Measurements from ENCODE around the gene NTN1. TPM values are rescaled to one million over a fixed set of nuclear protein-coding genes. Genes with fewer than 3 reads are reported as not detected.

Gene NTN1
- total RNA-seq, 1 experiment from 2014 or later, result 17.7 TPM

DNA sequence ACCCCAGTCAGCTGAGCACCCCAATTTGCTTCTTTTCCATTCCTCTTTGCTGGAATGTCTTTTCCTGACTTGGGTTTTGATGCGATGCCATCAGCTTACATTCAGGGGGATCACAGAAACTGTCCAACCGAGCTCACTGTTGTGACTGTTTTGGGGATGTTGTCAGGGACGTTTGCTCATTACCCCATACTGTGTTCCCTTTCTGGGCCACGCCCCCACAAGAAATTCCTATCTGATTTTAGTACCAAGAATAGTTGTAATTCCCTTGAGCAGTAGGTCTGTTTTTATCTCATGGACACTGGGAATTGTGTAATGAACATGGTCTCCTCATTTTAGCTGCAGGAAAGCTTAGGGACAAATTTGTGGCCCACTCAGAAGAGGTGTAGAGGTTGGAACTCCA is 2.6 kb upstream of the NTN1 start:
- Histone ChIP-seq H3K9me3 (ENCODE audit: insufficient read depth, low read depth) (no peaks in the 10 kb centered on the region), H3K4me1 (replicated peaks; ENCODE audit: insufficient read depth) (peaks cover 17% of the 10 kb centered on the region), H3K9me2 (ENCODE audit: insufficient read depth) (no peaks in the 10 kb centered on the region), H3K27ac (no peak overlapping the region), H3K4me3 (no peak overlapping the region), H3K4me2 (no peak overlapping the region), H2AFZ (no peak overlapping the region), H4K20me1 (ENCODE audit: insufficient read depth) (no peaks in the 10 kb centered on the region), H3F3A (ENCODE audit: insufficient read depth, low read depth) (peaks cover 13% of the 10 kb centered on the region; the same call in 1 of the 2 replicates), H3K27me3 (ENCODE audit: insufficient read depth, low read depth) (no peaks in the 10 kb centered on the region), H3K36me3 (ENCODE audit: low read depth) (no peaks in the 10 kb centered on the region), H3K79me2 (ENCODE audit: low read depth) (no peaks in the 10 kb centered on the region)
- TF ChIP-seq CTCF (conservative IDR thresholded peaks at IDR 0.05), result no peak
- TF ChIP-seq EZH2 (IDR thresholded peaks at IDR 0.05; ENCODE audit: low read depth), result no peak
- intact Hi-C loops (cut with micrococcal nuclease; ENCODE audit: unreplicated experiment), result no loop called here
- DNase-seq, result no peak
- ChIA-PET CTCF (interaction anchor here (0.7 kb wide), 1 partner anchor 179 kb away, joined by 9 read pairs; no protein-coding TSS in a partner anchor), POLR2A (ENCODE audit: unreplicated experiment) (no interaction called here)
- BruUV-seq (replicated peaks), result no TSS peak

DNA sequence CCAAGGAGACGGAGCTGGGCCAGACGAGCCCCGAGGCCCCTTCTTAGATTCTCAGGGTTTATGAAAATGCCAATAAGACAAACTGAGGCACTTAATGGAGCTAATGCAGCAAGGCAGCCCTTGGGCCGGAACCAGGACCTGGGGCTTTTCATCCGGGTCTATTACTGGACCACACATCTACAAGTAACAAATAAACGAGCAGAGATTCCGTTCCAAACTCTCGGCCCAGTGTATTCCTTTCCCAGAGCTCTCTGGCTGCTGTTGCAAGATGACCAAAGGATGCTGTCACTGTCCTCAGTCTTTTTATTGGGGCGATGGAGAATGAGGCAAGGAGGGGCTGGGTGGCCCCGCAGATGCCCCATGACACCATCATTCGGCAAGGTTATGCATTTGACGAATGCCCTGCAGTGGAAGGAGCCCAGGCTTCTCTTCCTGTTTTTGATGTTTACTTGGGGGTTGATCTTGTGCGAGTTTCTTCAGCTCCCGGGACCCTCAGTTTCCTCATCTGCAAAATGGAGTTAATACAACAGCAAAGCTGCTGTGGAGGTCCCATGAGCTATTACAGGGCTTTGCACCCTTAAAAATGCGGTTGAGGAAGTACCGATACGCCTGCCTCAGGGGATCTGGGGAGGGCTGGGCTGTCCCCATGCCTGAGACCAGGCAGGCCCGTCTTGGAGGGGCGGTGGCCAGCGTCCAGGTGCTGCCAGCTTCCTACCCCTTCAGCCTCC is 1.1 kb upstream of the NTN1 start:
- H4K20me1 ChIP-seq (ENCODE audit: insufficient read depth), result no peaks in the 10 kb centered on the region
- TF ChIP-seq EZH2 (IDR thresholded peaks at IDR 0.05; ENCODE audit: low read depth), result no peak
- no peak for TF ChIP-seq CTCF (conservative IDR thresholded peaks at IDR 0.05)
- no peaks in the 10 kb centered on the region for H3K9me3 ChIP-seq (ENCODE audit: insufficient read depth, low read depth)
- BruUV-seq (replicated peaks), result no TSS peak
- no peak overlapping the region for H2AFZ ChIP-seq
- DNase-seq, result no peak
- H3K79me2 ChIP-seq (ENCODE audit: low read depth), result no peaks in the 10 kb centered on the region
- H3K4me2 ChIP-seq, result peak overlapping the region; percentile 54
- H3K27ac ChIP-seq, result no peak overlapping the region
- no peak overlapping the region; the same call in 1 of the 2 replicates for H3K4me3 ChIP-seq
- H3K9me2 ChIP-seq (ENCODE audit: insufficient read depth), result no peaks in the 10 kb centered on the region
- intact Hi-C loops (cut with micrococcal nuclease; ENCODE audit: unreplicated experiment), result loop anchor here (5.0 kb wide), 1 partner anchor 52 kb away; no protein-coding TSS in a partner anchor
- H3K4me1 ChIP-seq (replicated peaks; ENCODE audit: insufficient read depth), result peaks cover 17% of the 10 kb centered on the region
- POLR2A ChIA-PET (ENCODE audit: unreplicated experiment), result no interaction called here
- no peaks in the 10 kb centered on the region for H3K36me3 ChIP-seq (ENCODE audit: low read depth)
- peaks cover 13% of the 10 kb centered on the region; the same call in 1 of the 2 replicates for H3F3A ChIP-seq (ENCODE audit: insufficient read depth, low read depth)
- H3K27me3 ChIP-seq (ENCODE audit: insufficient read depth, low read depth), result no peaks in the 10 kb centered on the region
- CTCF ChIA-PET, result no interaction called here

GRCh38 chr17:9020824-9021157 is 519 bp upstream of the NTN1 start:
- CTCF ChIA-PET, result no interaction called here
- Histone ChIP-seq H3K36me3 (ENCODE audit: low read depth) (no peaks in the 10 kb centered on the region), H4K20me1 (ENCODE audit: insufficient read depth) (no peaks in the 10 kb centered on the region), H3K9me2 (ENCODE audit: insufficient read depth) (no peaks in the 10 kb centered on the region), H3K27me3 (ENCODE audit: insufficient read depth, low read depth) (no peaks in the 10 kb centered on the region), H3K79me2 (ENCODE audit: low read depth) (no peaks in the 10 kb centered on the region), H3K4me3 (peak overlapping the region; percentile 55; the same call in 1 of the 2 replicates), H3K27ac (no peak overlapping the region), H3K9me3 (ENCODE audit: insufficient read depth, low read depth) (no peaks in the 10 kb centered on the region), H3K4me1 (replicated peaks; ENCODE audit: insufficient read depth) (peaks cover 17% of the 10 kb centered on the region), H3F3A (ENCODE audit: insufficient read depth, low read depth) (peaks cover 13% of the 10 kb centered on the region; the same call in 1 of the 2 replicates), H3K4me2 (peak overlapping the region; percentile 54), H2AFZ (no peak overlapping the region)
- BruUV-seq (replicated peaks), result no TSS peak
- POLR2A ChIA-PET (ENCODE audit: unreplicated experiment), result no interaction called here
- intact Hi-C loops (cut with micrococcal nuclease; ENCODE audit: unreplicated experiment), result loop anchor here (5.0 kb wide), 1 partner anchor 52 kb away; no protein-coding TSS in a partner anchor
- TF ChIP-seq EZH2 (IDR thresholded peaks at IDR 0.05; ENCODE audit: low read depth) (no peak), CTCF (conservative IDR thresholded peaks at IDR 0.05) (no peak)
- no peak for DNase-seq

Measured in PC-9 (cell line).